HEK293 (cell line): ENCODE results near the gene HS6ST3.

Experiments
- CTCF ChIP-seq: fragments of 450-650 bp; formaldehyde crosslinking; IDR thresholded peaks from 2 replicates; pipeline ENCODE4 v1.5.1; 2016; ENCODE audit warnings: missing biosample characterization, missing genetic modification characterization
- ZNF19 ChIP-seq: fragments of 450-650 bp; formaldehyde crosslinking; IDR thresholded peaks from 2 replicates; pipeline ENCODE4; 2016; ENCODE audit warnings: missing biosample characterization, missing genetic modification characterization, low read depth
- ZNF830 ChIP-seq: fragments of 450-650 bp; IDR thresholded peaks from 2 replicates; pipeline ENCODE4 v1.5.0; 2018; ENCODE audit warnings: missing biosample characterization, missing genetic modification characterization, low read depth, mild to moderate bottlenecking, moderate library complexity

DNA sequence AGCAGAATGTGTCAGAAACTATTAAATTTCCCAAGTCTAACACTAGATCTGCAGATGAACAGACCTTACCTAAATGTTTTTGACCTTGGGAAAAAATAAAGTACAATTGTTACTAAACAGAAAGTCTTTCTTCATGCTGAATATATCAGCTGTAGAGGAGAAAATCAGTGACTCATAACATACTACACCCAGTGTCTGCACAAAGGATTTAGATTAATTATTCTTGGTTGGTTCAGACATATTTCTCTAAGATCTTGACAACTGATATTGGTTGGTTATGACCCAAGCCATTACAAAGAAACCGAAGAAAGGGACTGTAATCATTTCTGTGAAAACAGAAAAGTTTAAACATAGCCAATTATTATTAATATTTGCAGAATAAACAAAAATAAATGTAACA is 225.1 kb downstream of the HS6ST3 start:
- TF ChIP-seq ZNF19 (tag by site-specific recombination) (no peak), CTCF (tag by site-specific recombination) (no peak), ZNF830 (tag by site-specific recombination) (no peak)
